Mesenchymal stem cell (in vitro differentiated cells and primary cell): ENCODE results near the gene MARCHF3.

ENCODE experiments used
- DNase-seq: peaks from one replicate; pipeline ENCODE4 v3.0.0-alpha.2; 2013
- H2AFZ ChIP-seq: one replicate; pipeline ENCODE4 v1.6.1; 2013; ENCODE audit warnings: low read depth, mild to moderate bottlenecking, control low read depth, inconsistent platforms, low read length, moderate library complexity
- H2AK5ac ChIP-seq: 2 replicates; pipeline ENCODE4 v1.6.1; 2013; ENCODE audit warnings: low read length, moderate library complexity, mild to moderate bottlenecking, inconsistent platforms; ENCODE audit not compliant: severe bottlenecking
- H2BK120ac ChIP-seq: one replicate; pipeline ENCODE4 v1.6.1; 2013; ENCODE audit warnings: low read depth, mild to moderate bottlenecking, inconsistent platforms, low read length, moderate library complexity
- H2BK12ac ChIP-seq, 2 experiments: one replicate each; pipeline ENCODE4 v1.6.1; 2013; ENCODE audit warnings: inconsistent platforms in 2 of 2, low read length in 2 of 2, mild to moderate bottlenecking in 2 of 2, moderate library complexity in 2 of 2, control low read depth in 1 of 2
- H2BK15ac ChIP-seq: one replicate; pipeline ENCODE4 v1.6.1; 2013; ENCODE audit warnings: mild to moderate bottlenecking, low read depth, inconsistent platforms; ENCODE audit not compliant: poor library complexity, severe bottlenecking
- H2BK5ac ChIP-seq: 2 replicates; pipeline ENCODE4 v1.6.1; 2013; ENCODE audit warnings: low read depth, mild to moderate bottlenecking, low read length, control low read depth, inconsistent platforms; ENCODE audit not compliant: poor library complexity, severe bottlenecking
- H3K14ac ChIP-seq, 2 experiments: one replicate each; pipeline ENCODE4 v1.6.1; 2013; ENCODE audit warnings: inconsistent platforms in 2 of 2, low read length in 2 of 2, control low read depth in 1 of 2, mild to moderate bottlenecking in 1 of 2, moderate library complexity in 1 of 2
- H3K18ac ChIP-seq, 2 experiments: one replicate each; pipeline ENCODE4 v1.6.1; 2013; ENCODE audit warnings: inconsistent platforms in 2 of 2, low read length in 2 of 2, control low read depth in 1 of 2, low read depth in 1 of 2, mild to moderate bottlenecking in 1 of 2
- H3K23ac ChIP-seq, 2 experiments: one replicate each; pipeline ENCODE4 v1.6.1; 2013; ENCODE audit warnings: inconsistent platforms in 2 of 2, low read length in 2 of 2, mild to moderate bottlenecking in 2 of 2, moderate library complexity in 2 of 2, control low read depth in 1 of 2
- H3K27ac ChIP-seq: 2 replicates; pipeline ENCODE4 v1.5.1; 2013; ENCODE audit warnings: mild to moderate bottlenecking, moderate library complexity, low read length, control low read depth, inconsistent platforms; ENCODE audit not compliant: poor library complexity, severe bottlenecking
- H3K27me3 ChIP-seq, 2 experiments: 2 replicates each; pipeline versions ENCODE4 v1.6.1 to v1.7.0; 2013; ENCODE audit warnings: low read length in 2 of 2, mild to moderate bottlenecking in 2 of 2, moderate library complexity in 2 of 2, control low read depth in 1 of 2, inconsistent platforms in 1 of 2; ENCODE audit not compliant: control insufficient read depth in 1 of 2, insufficient read depth in 1 of 2
- H3K36me3 ChIP-seq, 2 experiments: 2 replicates each; pipeline versions ENCODE4 v1.6.1 to v1.7.0; 2013; ENCODE audit warnings: low read length in 2 of 2, control low read depth in 1 of 2, inconsistent platforms in 1 of 2, low read depth in 1 of 2, mild to moderate bottlenecking in 1 of 2; ENCODE audit not compliant: insufficient read depth in 2 of 2, control insufficient read depth in 1 of 2
- H3K4ac ChIP-seq, 2 experiments: one replicate each; pipeline ENCODE4 v1.6.1; 2013; ENCODE audit warnings: inconsistent platforms in 2 of 2, low read length in 2 of 2, mild to moderate bottlenecking in 2 of 2, moderate library complexity in 2 of 2, control low read depth in 1 of 2, low read depth in 1 of 2
- H3K4me1 ChIP-seq: 2 replicates; pipeline ENCODE4 v1.6.1; 2013; ENCODE audit warnings: low read depth, low read length, control low read depth; ENCODE audit not compliant: control insufficient read depth, insufficient read depth
- H3K4me2 ChIP-seq: 2 replicates; pipeline ENCODE4 v1.6.1; 2013; ENCODE audit warnings: low read length, mild to moderate bottlenecking, inconsistent platforms; ENCODE audit not compliant: poor library complexity, severe bottlenecking
- H3K4me3 ChIP-seq, 2 experiments: 2 replicates each; pipeline versions ENCODE4 v1.5.1 to v1.7.0; 2013; ENCODE audit warnings: low read length in 2 of 2, mild to moderate bottlenecking in 2 of 2, control low read depth in 1 of 2, low read depth in 1 of 2; ENCODE audit not compliant: insufficient read depth in 1 of 2
- H3K79me1 ChIP-seq: replicated peaks from 2 replicates; pipeline ENCODE4 v1.6.1; 2013; ENCODE audit warnings: mild to moderate bottlenecking, control low read depth, low read length, inconsistent platforms; ENCODE audit not compliant: poor library complexity, severe bottlenecking
- H3K9ac ChIP-seq: 2 replicates; pipeline ENCODE4 v1.7.0; 2013; ENCODE audit warnings: mild to moderate bottlenecking, low read length, moderate library complexity
- H3K9me3 ChIP-seq: 2 replicates; pipeline ENCODE4 v1.7.0; 2013; ENCODE audit warnings: mild to moderate bottlenecking, low read length; ENCODE audit not compliant: control insufficient read depth
- H4K8ac ChIP-seq: one replicate; pipeline ENCODE4 v1.6.1; 2013; ENCODE audit warnings: inconsistent platforms, mild to moderate bottlenecking, low read length, moderate library complexity
- H4K91ac ChIP-seq: one replicate; pipeline ENCODE4 v1.6.1; 2013; ENCODE audit warnings: mild to moderate bottlenecking, low read length, inconsistent platforms
- WGBS: methylation state at CpG from one replicate; pipeline ENCODE4 v1.1.7; 2013; ENCODE audit warnings: mixed read lengths; 5-methylcytosine and 5-hydroxymethylcytosine counted together

The MARCHF3 gene

DNA sequence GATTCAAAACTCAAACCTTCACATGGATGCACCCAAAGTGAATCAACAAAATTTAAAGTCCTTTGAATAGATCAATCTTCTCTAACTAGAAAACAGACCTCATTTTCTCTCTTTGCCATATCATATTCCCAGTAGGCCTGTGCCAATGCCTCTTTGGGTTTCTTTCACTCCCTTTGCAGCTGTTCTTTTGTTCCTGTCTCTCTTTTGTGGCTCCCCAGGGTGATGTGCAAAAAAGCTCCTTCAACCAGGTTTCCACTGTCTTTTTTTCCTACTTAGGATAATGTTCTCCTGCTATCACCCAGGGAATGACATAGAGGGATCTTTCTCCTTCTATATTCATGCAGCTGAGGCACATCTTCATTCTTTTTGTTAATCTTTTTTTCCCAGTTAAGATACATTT lies 54.6 kb downstream of the MARCHF3 start:
- Histone ChIP-seq H2BK5ac (no peak overlapping the region), H3K36me3 (no peaks in the 10 kb centered on the region), H4K8ac (no peak overlapping the region), H3K79me1 (peaks cover 5% of the 10 kb centered on the region), H2BK12ac (no peak overlapping the region), H3K4me2 (no peak overlapping the region), H3K23ac (no peak overlapping the region), H3K18ac (no peak overlapping the region), H3K9ac (no peak overlapping the region), H2AFZ (no peak overlapping the region), H2BK120ac (no peak overlapping the region), H3K4me1 (no peaks in the 10 kb centered on the region), H2AK5ac (no peak overlapping the region), H3K14ac (no peak overlapping the region), H3K4me3 (no peak overlapping the region), H4K91ac (no peak overlapping the region), H2BK15ac (no peak overlapping the region), H3K27ac (no peak overlapping the region), H3K4ac (no peak overlapping the region), H3K9me3 (no peaks in the 10 kb centered on the region), H3K27me3 (peaks cover 0 to 37% of the 10 kb centered on the region in 2 experiments)
- DNase-seq = no peak

DNA sequence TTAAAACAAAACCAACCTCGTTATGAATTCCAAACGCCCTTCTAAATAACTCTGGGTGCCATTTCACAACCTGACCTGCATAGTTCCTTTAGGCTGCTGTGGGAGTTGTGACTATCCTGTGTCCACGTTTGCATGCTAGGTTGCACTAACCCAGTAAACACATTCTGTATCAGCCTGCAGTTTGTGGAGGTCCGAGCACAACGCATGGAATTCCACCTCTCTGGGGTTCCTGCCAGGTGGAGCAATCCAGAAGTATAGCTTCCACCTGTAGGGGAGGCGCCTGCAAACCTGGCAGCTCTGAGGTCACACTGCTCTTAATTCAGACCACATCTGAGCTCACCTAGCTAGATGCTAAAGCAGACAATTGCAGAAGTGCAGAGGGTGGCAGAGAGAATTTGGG lies 57.2 kb downstream of the MARCHF3 start:
- H2AK5ac ChIP-seq = no peak overlapping the region
- H3K4me3 ChIP-seq = no peak overlapping the region
- no peak overlapping the region for H4K8ac ChIP-seq
- no peak overlapping the region for H2BK5ac ChIP-seq
- no peak overlapping the region for H2BK15ac ChIP-seq
- no peak overlapping the region for H4K91ac ChIP-seq
- peaks cover 2% of the 10 kb centered on the region for H3K4me1 ChIP-seq
- no peak overlapping the region for H2BK120ac ChIP-seq
- no peak overlapping the region for H3K27ac ChIP-seq
- peaks cover 0 to 47% of the 10 kb centered on the region in 2 experiments for H3K27me3 ChIP-seq
- DNase-seq = no peak
- no peak overlapping the region for H2AFZ ChIP-seq
- no peaks in the 10 kb centered on the region for H3K9me3 ChIP-seq
- H3K18ac ChIP-seq = no peak overlapping the region
- H3K4me2 ChIP-seq = no peak overlapping the region
- peaks cover 3% of the 10 kb centered on the region for H3K79me1 ChIP-seq
- H3K9ac ChIP-seq = no peak overlapping the region
- H3K4ac ChIP-seq = no peak overlapping the region
- no peak overlapping the region for H3K23ac ChIP-seq
- no peak overlapping the region for H3K14ac ChIP-seq
- H3K36me3 ChIP-seq = no peaks in the 10 kb centered on the region
- WGBS = 91% methylated on average over 5 of the region's 6 CpGs
- H2BK12ac ChIP-seq = no peak overlapping the region

DNA sequence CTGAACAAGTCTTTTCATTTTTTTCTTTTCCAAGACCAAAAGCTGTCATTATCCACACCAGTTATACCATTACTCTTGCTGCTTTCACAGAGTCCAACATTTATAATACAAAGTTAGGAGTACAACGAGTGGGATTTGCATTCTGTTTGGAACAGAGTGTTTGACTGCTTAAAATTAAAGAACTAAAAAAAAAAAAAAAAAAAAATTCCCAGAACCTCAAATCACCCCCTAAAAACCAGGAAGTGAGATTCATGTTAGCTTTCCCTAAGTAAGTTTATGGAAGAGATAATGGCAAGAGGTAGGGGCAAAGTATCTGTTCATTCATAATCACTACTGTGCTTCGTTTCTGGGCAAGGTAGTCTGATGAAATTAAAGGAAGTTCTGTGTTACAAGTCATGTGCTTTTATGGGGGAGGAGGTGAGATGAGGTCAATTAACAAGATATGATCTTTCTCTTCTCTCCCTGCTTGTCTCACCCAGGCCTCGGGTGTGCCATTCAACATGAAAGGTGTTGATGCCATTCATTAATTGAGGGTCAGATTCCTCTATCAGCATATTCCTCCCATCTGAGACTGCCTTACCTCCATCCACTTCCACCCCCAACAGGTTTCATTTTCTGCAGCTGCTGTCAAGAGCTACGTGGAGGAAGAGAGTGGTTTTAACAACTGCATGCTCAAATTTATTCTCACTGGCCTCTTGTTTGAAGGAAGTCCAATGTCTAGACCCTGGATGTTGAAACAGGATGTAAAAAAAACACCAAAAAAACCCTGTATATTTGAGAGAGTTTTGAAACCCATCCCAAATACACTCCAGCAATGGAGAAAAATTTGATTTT lies 58.1 kb downstream of the MARCHF3 start:
- Histone ChIP-seq H3K4me1 (peaks cover 2% of the 10 kb centered on the region), H3K14ac (no peak overlapping the region), H2AK5ac (no peak overlapping the region), H2BK5ac (no peak overlapping the region), H2BK120ac (no peak overlapping the region), H3K27me3 (peaks cover 0 to 44% of the 10 kb centered on the region in 2 experiments), H2AFZ (no peak overlapping the region), H3K23ac (no peak overlapping the region), H3K79me1 (peaks cover 3% of the 10 kb centered on the region), H3K36me3 (no peaks in the 10 kb centered on the region), H2BK15ac (no peak overlapping the region), H2BK12ac (no peak overlapping the region), H3K4ac (no peak overlapping the region), H3K27ac (no peak overlapping the region), H4K91ac (peak overlapping the region; percentile 12), H3K18ac (peak overlapping the region in 1 of 2 experiments; percentile 49), H4K8ac (no peak overlapping the region), H3K4me3 (no peak overlapping the region), H3K9me3 (no peaks in the 10 kb centered on the region), H3K9ac (no peak overlapping the region), H3K4me2 (no peak overlapping the region)
- DNase-seq = no peak
- WGBS = 59% methylated on average over 2 of the region's 4 CpGs

DNA sequence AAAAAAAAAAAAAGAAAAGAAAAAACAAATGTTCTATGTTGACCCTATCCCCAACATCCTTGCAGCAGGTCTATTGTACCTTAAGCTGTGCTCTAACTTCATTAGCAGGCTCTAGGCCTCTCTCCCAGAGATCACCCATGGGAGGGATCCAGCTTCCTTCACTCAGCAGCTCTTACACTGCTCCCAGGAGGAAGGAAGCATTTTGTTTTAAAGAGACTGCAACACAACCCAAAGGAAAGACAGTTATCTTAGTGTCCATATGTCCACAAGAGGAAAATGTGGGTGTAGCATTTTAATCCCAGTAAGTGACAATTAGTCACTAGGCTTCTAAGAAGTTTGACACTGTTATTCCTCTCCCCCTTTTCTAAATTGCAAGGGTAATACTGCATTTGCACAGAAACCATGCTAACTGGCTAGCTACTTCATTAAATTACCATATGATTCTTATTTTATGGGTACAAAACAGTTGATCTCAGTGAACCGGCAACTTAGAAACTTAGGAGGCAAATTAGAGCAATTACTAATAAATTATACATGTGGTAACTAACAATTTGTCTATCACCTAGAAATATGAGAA lies 58.8 kb downstream of the MARCHF3 start:
- Histone ChIP-seq H4K91ac (no peak overlapping the region), H4K8ac (no peak overlapping the region), H2BK120ac (no peak overlapping the region), H3K18ac (no peak overlapping the region), H3K4ac (no peak overlapping the region), H3K27ac (no peak overlapping the region), H2AK5ac (no peak overlapping the region), H3K4me1 (peaks cover 2% of the 10 kb centered on the region), H3K27me3 (peaks cover 0 to 38% of the 10 kb centered on the region in 2 experiments), H3K9ac (no peak overlapping the region), H2BK5ac (no peak overlapping the region), H3K36me3 (no peaks in the 10 kb centered on the region), H3K23ac (no peak overlapping the region), H3K4me2 (no peak overlapping the region), H3K4me3 (no peak overlapping the region), H3K9me3 (no peaks in the 10 kb centered on the region), H2BK12ac (no peak overlapping the region), H2AFZ (no peak overlapping the region), H3K79me1 (no peaks in the 10 kb centered on the region), H2BK15ac (no peak overlapping the region), H3K14ac (no peak overlapping the region)
- WGBS = no CpG with 5 or more reads among the region's 1 CpG
- no peak for DNase-seq
